ENCODE measurements around the gene USP33.
"Not testable (repeated sequence)": the region's sequence is repeated elsewhere in the genome, so short reads cannot be mapped to it uniquely, and the experiment has no call there.

The USP33 gene

GRCh38 chr1:77706321-77706720 lies 53.3 kb downstream of the USP33 start:
- H3K9me3 Mint-ChIP-seq: no peaks in the 10 kb centered on the region
- no peak overlapping the region for H3K4me3 Mint-ChIP-seq
- no peaks in the 10 kb centered on the region for H3K27me3 Mint-ChIP-seq
- intact Hi-C loops (cut with micrococcal nuclease): no loop called here
- H3K27ac Mint-ChIP-seq: no peak overlapping the region
- H3K4me1 Mint-ChIP-seq (ENCODE audit: low read depth): no peaks in the 10 kb centered on the region
- H3K36me3 Mint-ChIP-seq (ENCODE audit: low read depth): peaks cover 52% of the 10 kb centered on the region

DNA sequence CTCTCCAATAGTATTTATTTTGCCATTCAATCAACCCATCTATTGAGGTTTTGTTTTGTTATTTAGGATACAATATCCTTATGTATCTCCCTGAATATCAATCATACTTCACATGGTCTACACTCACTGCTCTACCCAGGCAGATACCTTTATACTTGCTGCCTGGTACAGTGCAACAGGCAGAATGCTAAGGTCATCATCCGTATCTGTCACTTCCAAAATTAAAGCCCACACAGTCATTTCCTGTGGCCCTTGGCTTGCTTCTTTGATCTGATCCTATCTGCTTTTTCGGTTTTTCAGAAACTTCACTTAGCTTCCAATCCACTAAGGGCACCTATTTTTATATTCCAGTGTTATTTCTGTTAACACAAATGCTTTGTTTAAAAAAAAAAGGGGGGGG lies 54.9 kb downstream of the USP33 start:
- Mint-ChIP-seq H3K27ac (no peak overlapping the region), H3K4me3 (no peak overlapping the region), H3K9me3 (no peaks in the 10 kb centered on the region), H3K4me1 (ENCODE audit: low read depth) (no peaks in the 10 kb centered on the region), H3K27me3 (no peaks in the 10 kb centered on the region), H3K36me3 (ENCODE audit: low read depth) (peaks cover 44% of the 10 kb centered on the region)
- intact Hi-C loops (cut with micrococcal nuclease): no loop called here

- intact Hi-C loops (cut with micrococcal nuclease); H3K27me3 Mint-ChIP-seq; H3K4me3 Mint-ChIP-seq; H3K27ac Mint-ChIP-seq; H3K9me3 Mint-ChIP-seq; H3K4me1 Mint-ChIP-seq (ENCODE audit: low read depth): not testable (repeated sequence)
- peaks cover 43% of the 10 kb centered on the region for H3K36me3 Mint-ChIP-seq (ENCODE audit: low read depth)
Measured at GRCh38 chr1:77699673-77700072, 60.0 kb downstream of the USP33 start.

GRCh38 chr1:77697441-77697840 lies 62.2 kb downstream of the USP33 start:
- no peaks in the 10 kb centered on the region for H3K4me1 Mint-ChIP-seq (ENCODE audit: low read depth)
- no peak overlapping the region for H3K4me3 Mint-ChIP-seq
- H3K27ac Mint-ChIP-seq: no peak overlapping the region
- peaks cover 62% of the 10 kb centered on the region for H3K36me3 Mint-ChIP-seq (ENCODE audit: low read depth)
- H3K27me3 Mint-ChIP-seq: no peaks in the 10 kb centered on the region
- intact Hi-C loops (cut with micrococcal nuclease): no loop called here
- H3K9me3 Mint-ChIP-seq: no peaks in the 10 kb centered on the region

GRCh38 chr1:77688939-77689338 lies 70.7 kb downstream of the USP33 start:
- Mint-ChIP-seq H3K36me3 (ENCODE audit: low read depth) (peaks cover 45% of the 10 kb centered on the region), H3K4me3 (no peak overlapping the region), H3K9me3 (no peaks in the 10 kb centered on the region), H3K27ac (no peak overlapping the region), H3K27me3 (no peaks in the 10 kb centered on the region), H3K4me1 (ENCODE audit: low read depth) (peaks cover 19% of the 10 kb centered on the region)
- intact Hi-C loops (cut with micrococcal nuclease): loop anchor here (10.0 kb wide), 1 partner anchor 114 kb away; no protein-coding TSS in a partner anchor

GRCh38 chr1:77687519-77687906 lies 72.1 kb downstream of the USP33 start:
- H3K9me3 Mint-ChIP-seq: no peaks in the 10 kb centered on the region
- peaks cover 25% of the 10 kb centered on the region for H3K4me1 Mint-ChIP-seq (ENCODE audit: low read depth)
- intact Hi-C loops (cut with micrococcal nuclease): loop anchor here (10.0 kb wide), 1 partner anchor 113 kb away; no protein-coding TSS in a partner anchor
- no peaks in the 10 kb centered on the region for H3K27me3 Mint-ChIP-seq
- H3K36me3 Mint-ChIP-seq (ENCODE audit: low read depth): peaks cover 42% of the 10 kb centered on the region
- H3K4me3 Mint-ChIP-seq: peak overlapping the region; percentile 78
- peak overlapping the region; percentile 32 for H3K27ac Mint-ChIP-seq

- no peak overlapping the region for H3K27ac Mint-ChIP-seq
- H3K36me3 Mint-ChIP-seq (ENCODE audit: low read depth): peaks cover 42% of the 10 kb centered on the region
- peaks cover 25% of the 10 kb centered on the region for H3K4me1 Mint-ChIP-seq (ENCODE audit: low read depth)
- intact Hi-C loops (cut with micrococcal nuclease): loop anchor here (10.0 kb wide), 1 partner anchor 112 kb away; no protein-coding TSS in a partner anchor
- no peak overlapping the region for H3K4me3 Mint-ChIP-seq
- no peaks in the 10 kb centered on the region for H3K9me3 Mint-ChIP-seq
- no peaks in the 10 kb centered on the region for H3K27me3 Mint-ChIP-seq
Measured at GRCh38 chr1:77686796-77687518, 72.7 kb downstream of the USP33 start.

- Mint-ChIP-seq H3K9me3 (no peaks in the 10 kb centered on the region), H3K27ac (peak overlapping the region; percentile 97)
Measured at GRCh38 chr1:77683160-77684148, 76.2 kb downstream of the USP33 start.

GRCh38 chr1:77682460-77683159 lies 77.0 kb downstream of the USP33 start, which contains the start of gene ZZZ3:
Gene ZZZ3 (minus strand): TSS chr1:77682658. CDS start chr1:77633354, 49,304 bp downstream.
- H3K4me1 Mint-ChIP-seq (ENCODE audit: low read depth): peaks cover 43% of the 10 kb centered on the region
- H3K27me3 Mint-ChIP-seq: no peaks in the 10 kb centered on the region
- H3K27ac Mint-ChIP-seq: peak within 1 kb of the TSS; percentile 97
- H3K36me3 Mint-ChIP-seq (ENCODE audit: low read depth): peaks cover 18% of the 10 kb centered on the region
- peak within 1 kb of the TSS; percentile 95 for H3K4me3 Mint-ChIP-seq
- no peaks in the 10 kb centered on the region for H3K9me3 Mint-ChIP-seq
- intact Hi-C loops (cut with micrococcal nuclease): loop anchor here (2.0 to 10.0 kb wide), 4 partner anchors 75 to 464 kb away; partner anchors contain the start of genes FUBP1, PIGK and USP33

More at GRCh38 chr1:77683160-77684148, 76.2 kb downstream of the USP33 start:
- H3K27me3 Mint-ChIP-seq: no peaks in the 10 kb centered on the region
- H3K4me3 Mint-ChIP-seq: peak overlapping the region; percentile 95
- H3K4me1 Mint-ChIP-seq (ENCODE audit: low read depth): peaks cover 46% of the 10 kb centered on the region
- intact Hi-C loops (cut with micrococcal nuclease): loop anchor here (2.0 to 10.0 kb wide), 4 partner anchors 74 to 465 kb away; partner anchors contain the start of genes FUBP1, PIGK and USP33
- H3K36me3 Mint-ChIP-seq (ENCODE audit: low read depth): peaks cover 18% of the 10 kb centered on the region

DNA sequence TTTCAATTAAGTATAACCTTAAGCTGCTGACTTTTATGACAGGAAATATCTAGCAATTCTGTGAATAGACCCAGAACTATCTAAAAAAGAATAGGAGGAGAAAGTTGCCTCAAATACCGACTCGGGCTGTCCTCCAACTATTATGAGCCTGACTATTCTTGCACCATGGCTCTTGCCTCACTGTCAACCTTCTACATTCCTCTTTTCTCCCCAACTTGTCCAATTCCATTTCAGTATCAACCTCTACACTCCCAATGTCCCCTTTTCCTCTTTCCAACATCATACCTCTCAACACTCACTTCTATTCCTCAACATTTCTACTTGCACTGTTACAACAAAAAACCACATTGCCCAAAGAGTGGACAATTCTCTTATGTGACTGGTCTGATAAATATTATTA lies 79.5 kb downstream of the USP33 start:
- no peaks in the 10 kb centered on the region for H3K9me3 Mint-ChIP-seq
- intact Hi-C loops (cut with micrococcal nuclease): loop anchor here (5.0 to 10.0 kb wide), 2 partner anchors 77 to 105 kb away; partner anchors contain the start of gene USP33
- peaks cover 18% of the 10 kb centered on the region for H3K36me3 Mint-ChIP-seq (ENCODE audit: low read depth)
- H3K4me1 Mint-ChIP-seq (ENCODE audit: low read depth): peaks cover 35% of the 10 kb centered on the region
- H3K27ac Mint-ChIP-seq: no peak overlapping the region
- no peak overlapping the region for H3K4me3 Mint-ChIP-seq
- H3K27me3 Mint-ChIP-seq: no peaks in the 10 kb centered on the region

GRCh38 chr1:77678660-77679610 lies 80.7 kb downstream of the USP33 start:
- H3K27me3 Mint-ChIP-seq: no peaks in the 10 kb centered on the region
- no peak overlapping the region for H3K4me3 Mint-ChIP-seq

DNA sequence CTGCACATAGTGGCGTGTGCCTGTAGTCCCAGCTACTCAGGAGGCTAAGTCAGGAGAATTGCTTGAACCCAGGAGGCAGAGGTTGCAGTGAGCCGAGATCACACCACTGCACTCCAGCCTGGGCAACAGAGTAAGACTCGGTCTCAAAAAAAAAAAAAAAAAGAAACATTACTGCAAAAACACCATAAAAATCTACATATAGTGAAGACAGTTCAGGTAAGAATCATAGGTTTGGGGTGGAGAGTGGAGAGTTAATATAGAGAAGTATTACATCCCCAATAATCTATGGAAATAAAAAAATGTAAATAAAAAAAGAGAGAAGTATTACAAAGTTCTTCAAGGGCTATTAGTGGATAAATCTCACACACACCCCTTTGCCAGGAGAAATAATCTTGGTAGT lies 84.8 kb downstream of the USP33 start:
- not testable (repeated sequence) for H3K27ac Mint-ChIP-seq, H3K27me3 Mint-ChIP-seq, H3K4me3 Mint-ChIP-seq, H3K9me3 Mint-ChIP-seq
- intact Hi-C loops (cut with micrococcal nuclease): loop anchor here (10.0 kb wide), 1 partner anchor 530 kb away; no protein-coding TSS in a partner anchor
- H3K4me1 Mint-ChIP-seq (ENCODE audit: low read depth): peaks cover 10% of the 10 kb centered on the region
- peaks cover 12% of the 10 kb centered on the region for H3K36me3 Mint-ChIP-seq (ENCODE audit: low read depth)

More at GRCh38 chr1:77678660-77679610, 80.7 kb downstream of the USP33 start:
- H3K4me1 Mint-ChIP-seq (ENCODE audit: low read depth): peaks cover 32% of the 10 kb centered on the region
- H3K36me3 Mint-ChIP-seq (ENCODE audit: low read depth): peaks cover 30% of the 10 kb centered on the region
- H3K27ac Mint-ChIP-seq: no peak overlapping the region
- H3K9me3 Mint-ChIP-seq: no peaks in the 10 kb centered on the region
- intact Hi-C loops (cut with micrococcal nuclease): loop anchor here (10.0 kb wide), 1 partner anchor 534 kb away; no protein-coding TSS in a partner anchor

Measured in dendritic cell treated with granulocyte-macrophage colony-stimulating factor and Interleukin-4, amounts not matched to agents 40 ng/mL and 50 ng/mL, for 4 days (primary cell).